ENCODE results near the gene ACOT9. TPM values are rescaled to one million over a fixed set of nuclear protein-coding genes. Genes with fewer than 3 reads are reported as not detected.
"Not testable (repeated sequence)": the region's sequence is repeated elsewhere in the genome, so short reads cannot be mapped to it uniquely, and the experiment has no call there.

ACOT9 gene
- polyA plus RNA-seq, 1 donor: 26.3 TPM

- peak in 1 of 2 donors; percentile 43 for DNase-seq
Observed at GRCh38 chrX:23784470-23785331, 41.6 kb upstream of the ACOT9 start.

GRCh38 chrX:23783589-23784469, 40.8 kb upstream of the ACOT9 start:
- peaks cover 11% of the 10 kb centered on the region for H3K36me3 ChIP-seq (ENCODE audit: control insufficient read depth, insufficient read depth, low read length)
- no peaks in the 10 kb centered on the region for H3K9me3 ChIP-seq (ENCODE audit: control insufficient read depth, low read depth, low read length)
- H3K27me3 ChIP-seq (ENCODE audit: control insufficient read depth, insufficient read depth, low read length): no peaks in the 10 kb centered on the region
- peak overlapping the region; percentile 73 for H3K4me3 ChIP-seq (ENCODE audit: low read length)
- peak in 1 of 2 donors; percentile 24 for DNase-seq
- peaks cover 6% of the 10 kb centered on the region for H3K4me1 ChIP-seq (ENCODE audit: control insufficient read depth, insufficient read depth, low read length)
- peak overlapping the region; percentile 88 for H3K27ac ChIP-seq (ENCODE audit: low read length)
- WGBS (ENCODE audit: insufficient coverage, low lambda C conversion rate): no CpG with 5 or more reads among the region's 21 CpGs

More at GRCh38 chrX:23784470-23785331, 41.6 kb upstream of the ACOT9 start:
- Histone ChIP-seq H3K36me3 (ENCODE audit: control insufficient read depth, insufficient read depth, low read length) (peaks cover 11% of the 10 kb centered on the region), H3K27ac (ENCODE audit: low read length) (peak overlapping the region; percentile 88), H3K4me1 (ENCODE audit: control insufficient read depth, insufficient read depth, low read length) (peaks cover 6% of the 10 kb centered on the region), H3K4me3 (ENCODE audit: low read length) (peak overlapping the region; percentile 73), H3K27me3 (ENCODE audit: control insufficient read depth, insufficient read depth, low read length) (no peaks in the 10 kb centered on the region), H3K9me3 (ENCODE audit: control insufficient read depth, low read depth, low read length) (no peaks in the 10 kb centered on the region)
- no CpG with 5 or more reads among the region's 8 CpGs for WGBS (ENCODE audit: insufficient coverage, low lambda C conversion rate)

- Histone ChIP-seq H3K27ac (ENCODE audit: low read length) (peak within 1 kb of the TSS; percentile 88), H3K9me3 (ENCODE audit: control insufficient read depth, low read depth, low read length) (no peaks in the 10 kb centered on the region), H3K4me3 (ENCODE audit: low read length) (peak within 1 kb of the TSS; percentile 73), H3K27me3 (ENCODE audit: control insufficient read depth, insufficient read depth, low read length) (no peaks in the 10 kb centered on the region), H3K4me1 (ENCODE audit: control insufficient read depth, insufficient read depth, low read length) (peaks cover 6% of the 10 kb centered on the region), H3K36me3 (ENCODE audit: control insufficient read depth, insufficient read depth, low read length) (peaks cover 11% of the 10 kb centered on the region)
- peak; percentile 93 to 95 for DNase-seq
- WGBS (ENCODE audit: insufficient coverage, low lambda C conversion rate): no CpG with 5 or more reads among the region's 58 CpGs
Observed at GRCh38 chrX:23782863-23783588, 40.0 kb upstream of the ACOT9 start, which contains the start of gene SAT1. SAT1 (plus strand) TSS chrX:23783173; CDS start chrX:23783352, 179 bp downstream.

GRCh38 chrX:23782455-23782854, 39.4 kb upstream of the ACOT9 start:
- Histone ChIP-seq H3K4me3 (ENCODE audit: low read length) (peak overlapping the region; percentile 26), H3K27ac (ENCODE audit: low read length) (peak overlapping the region; percentile 26), H3K4me1 (ENCODE audit: control insufficient read depth, insufficient read depth, low read length) (peaks cover 6% of the 10 kb centered on the region), H3K27me3 (ENCODE audit: control insufficient read depth, insufficient read depth, low read length) (no peaks in the 10 kb centered on the region), H3K9me3 (ENCODE audit: control insufficient read depth, low read depth, low read length) (no peaks in the 10 kb centered on the region), H3K36me3 (ENCODE audit: control insufficient read depth, insufficient read depth, low read length) (peaks cover 11% of the 10 kb centered on the region)
- no peak for DNase-seq
- no CpG with 5 or more reads among the region's 6 CpGs for WGBS (ENCODE audit: insufficient coverage, low lambda C conversion rate)

- Histone ChIP-seq H3K9me3 (ENCODE audit: control insufficient read depth, low read depth, low read length) (no peaks in the 10 kb centered on the region), H3K36me3 (ENCODE audit: control insufficient read depth, insufficient read depth, low read length) (no peaks in the 10 kb centered on the region)
- WGBS (ENCODE audit: insufficient coverage, low lambda C conversion rate): no CpG with 5 or more reads among the region's 4 CpGs
Observed at GRCh38 chrX:23779025-23779424, 35.9 kb upstream of the ACOT9 start.

GRCh38 chrX:23776363-23776762, 33.3 kb upstream of the ACOT9 start:
- DNase-seq: no peak
- Histone ChIP-seq H3K36me3 (ENCODE audit: control insufficient read depth, insufficient read depth, low read length) (no peaks in the 10 kb centered on the region), H3K27ac (ENCODE audit: low read length) (no peak overlapping the region), H3K4me1 (ENCODE audit: control insufficient read depth, insufficient read depth, low read length) (peaks cover 2% of the 10 kb centered on the region), H3K27me3 (ENCODE audit: control insufficient read depth, insufficient read depth, low read length) (no peaks in the 10 kb centered on the region), H3K9me3 (ENCODE audit: control insufficient read depth, low read depth, low read length) (no peaks in the 10 kb centered on the region), H3K4me3 (ENCODE audit: low read length) (no peak overlapping the region)
- 86% methylated on average over 1 of the region's 3 CpGs for WGBS (ENCODE audit: insufficient coverage, low lambda C conversion rate)

More at GRCh38 chrX:23779025-23779424, 35.9 kb upstream of the ACOT9 start:
- Histone ChIP-seq H3K27me3 (ENCODE audit: control insufficient read depth, insufficient read depth, low read length) (no peaks in the 10 kb centered on the region), H3K4me1 (ENCODE audit: control insufficient read depth, insufficient read depth, low read length) (peaks cover 6% of the 10 kb centered on the region), H3K27ac (ENCODE audit: low read length) (no peak overlapping the region), H3K4me3 (ENCODE audit: low read length) (no peak overlapping the region)
- DNase-seq: no peak

GRCh38 chrX:23773601-23774175, 30.6 kb upstream of the ACOT9 start:
- no CpG with 5 or more reads among the region's 3 CpGs for WGBS (ENCODE audit: insufficient coverage, low lambda C conversion rate)

GRCh38 chrX:23771086-23771485, 28.0 kb upstream of the ACOT9 start:
- not testable (repeated sequence) for H3K4me3 ChIP-seq (ENCODE audit: low read length); H3K27me3 ChIP-seq (ENCODE audit: control insufficient read depth, insufficient read depth, low read length); DNase-seq; H3K9me3 ChIP-seq (ENCODE audit: control insufficient read depth, low read depth, low read length); H3K27ac ChIP-seq (ENCODE audit: low read length); H3K36me3 ChIP-seq (ENCODE audit: control insufficient read depth, insufficient read depth, low read length)
- H3K4me1 ChIP-seq (ENCODE audit: control insufficient read depth, insufficient read depth, low read length): peaks cover 14% of the 10 kb centered on the region
- WGBS (ENCODE audit: insufficient coverage, low lambda C conversion rate): no CpG with 5 or more reads among the region's 7 CpGs

More at GRCh38 chrX:23773601-23774175, 30.6 kb upstream of the ACOT9 start:
- Histone ChIP-seq H3K4me1 (ENCODE audit: control insufficient read depth, insufficient read depth, low read length) (peaks cover 14% of the 10 kb centered on the region), H3K27ac (ENCODE audit: low read length) (no peak overlapping the region), H3K27me3 (ENCODE audit: control insufficient read depth, insufficient read depth, low read length) (no peaks in the 10 kb centered on the region), H3K9me3 (ENCODE audit: control insufficient read depth, low read depth, low read length) (no peaks in the 10 kb centered on the region), H3K4me3 (ENCODE audit: low read length) (no peak overlapping the region), H3K36me3 (ENCODE audit: control insufficient read depth, insufficient read depth, low read length) (no peaks in the 10 kb centered on the region)
- DNase-seq: peak in 1 of 2 donors; percentile 29

- no CpG with 5 or more reads among the region's 2 CpGs for WGBS (ENCODE audit: insufficient coverage, low lambda C conversion rate)
- H3K4me3 ChIP-seq (ENCODE audit: low read length): no peak overlapping the region
- H3K4me1 ChIP-seq (ENCODE audit: control insufficient read depth, insufficient read depth, low read length): peaks cover 14% of the 10 kb centered on the region
- no peaks in the 10 kb centered on the region for H3K27me3 ChIP-seq (ENCODE audit: control insufficient read depth, insufficient read depth, low read length)
- H3K9me3 ChIP-seq (ENCODE audit: control insufficient read depth, low read depth, low read length): no peaks in the 10 kb centered on the region
- no peaks in the 10 kb centered on the region for H3K36me3 ChIP-seq (ENCODE audit: control insufficient read depth, insufficient read depth, low read length)
- H3K27ac ChIP-seq (ENCODE audit: low read length): peak overlapping the region; percentile 36
- DNase-seq: peak in 1 of 2 donors; percentile 73
Observed at GRCh38 chrX:23770142-23770541, 27.1 kb upstream of the ACOT9 start.

Data from large intestine (tissue), 3 donors.